GM19023 (cell line): ENCODE measurements around the gene EDC4.
"Not testable (repeated sequence)": the region's sequence is repeated elsewhere in the genome, so short reads cannot be mapped to it uniquely, and the experiment has no call there.

ENCODE experiments used
- ATAC-seq: cut with Tn5 transposase; IDR thresholded peaks from one replicate; pipeline ENCODE4 v1.9.1; 2021; ENCODE audit warnings: mild to moderate bottlenecking, moderate library complexity; ENCODE audit not compliant: unreplicated experiment

Gene EDC4

GRCh38 chr16:67872631-67873434 is at the start of gene EDC4:
EDC4 (plus strand) TSS chr16:67873052; CDS start chr16:67873262, 210 bp downstream.
- peak; percentile 77 for ATAC-seq

DNA sequence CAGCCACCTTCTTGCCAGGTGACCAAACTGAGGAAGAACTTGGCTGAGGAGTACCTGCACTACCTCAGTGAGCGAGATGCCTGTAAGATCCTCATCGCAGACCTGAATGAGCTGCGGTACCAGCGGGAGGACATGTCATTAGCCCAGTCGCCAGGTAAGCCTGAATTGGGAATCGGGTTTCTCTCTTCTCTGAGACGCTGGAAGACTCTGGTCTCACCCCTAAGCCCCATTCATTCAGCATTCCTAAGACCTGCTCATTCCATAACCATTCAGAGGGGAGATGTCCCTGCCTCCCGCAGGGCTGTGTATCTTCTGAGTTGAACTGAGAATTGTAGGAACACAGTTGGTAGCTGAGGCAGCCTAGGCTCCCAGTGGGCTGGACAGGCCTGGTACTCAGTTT is 47.7 kb upstream of the EDC4 start:
- ATAC-seq = no peak

- ATAC-seq = no peak
These were observed 46.9 kb upstream of the EDC4 start for GRCh38 chr16:67825906-67826305.

DNA sequence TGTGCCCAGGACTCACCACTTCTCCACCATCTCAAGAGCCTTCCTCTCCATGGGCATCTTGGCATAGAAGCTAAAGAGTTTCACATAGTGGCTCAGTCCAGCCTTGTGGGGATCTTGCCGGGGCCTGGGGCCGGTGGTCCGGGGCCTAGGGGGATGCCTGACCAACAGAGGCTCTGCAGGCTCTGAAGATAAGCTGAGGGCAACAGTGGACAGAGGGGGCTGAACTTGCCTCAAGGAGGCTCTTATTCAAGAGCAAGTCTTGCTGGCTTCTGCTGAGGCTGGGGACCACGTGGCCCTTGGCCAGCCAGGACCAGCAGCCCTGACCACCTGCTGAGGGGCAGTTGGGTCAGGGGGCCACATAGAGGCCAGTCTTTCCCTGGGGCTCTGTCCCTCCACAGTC is 44.2 kb upstream of the EDC4 start:
- no peak for ATAC-seq

DNA sequence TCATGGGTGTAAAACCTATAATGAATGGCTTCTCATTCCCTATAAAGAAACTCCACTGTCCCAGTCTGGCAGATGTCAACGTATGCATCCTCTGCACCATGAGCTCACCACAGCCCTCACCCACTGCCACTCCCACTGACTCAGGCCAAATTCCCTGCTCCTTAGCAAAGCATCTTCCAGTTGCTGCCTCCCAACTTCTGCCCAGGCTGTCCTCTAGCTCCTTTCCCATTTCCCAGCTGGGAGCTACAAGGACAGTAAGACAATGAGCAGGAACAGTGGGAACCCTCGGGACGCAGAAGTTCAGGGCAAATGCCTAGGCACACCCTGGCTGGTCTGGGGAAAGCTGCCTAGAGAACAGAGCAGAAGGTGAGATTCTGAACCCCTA is 39.8 kb upstream of the EDC4 start:
- no peak for ATAC-seq

DNA sequence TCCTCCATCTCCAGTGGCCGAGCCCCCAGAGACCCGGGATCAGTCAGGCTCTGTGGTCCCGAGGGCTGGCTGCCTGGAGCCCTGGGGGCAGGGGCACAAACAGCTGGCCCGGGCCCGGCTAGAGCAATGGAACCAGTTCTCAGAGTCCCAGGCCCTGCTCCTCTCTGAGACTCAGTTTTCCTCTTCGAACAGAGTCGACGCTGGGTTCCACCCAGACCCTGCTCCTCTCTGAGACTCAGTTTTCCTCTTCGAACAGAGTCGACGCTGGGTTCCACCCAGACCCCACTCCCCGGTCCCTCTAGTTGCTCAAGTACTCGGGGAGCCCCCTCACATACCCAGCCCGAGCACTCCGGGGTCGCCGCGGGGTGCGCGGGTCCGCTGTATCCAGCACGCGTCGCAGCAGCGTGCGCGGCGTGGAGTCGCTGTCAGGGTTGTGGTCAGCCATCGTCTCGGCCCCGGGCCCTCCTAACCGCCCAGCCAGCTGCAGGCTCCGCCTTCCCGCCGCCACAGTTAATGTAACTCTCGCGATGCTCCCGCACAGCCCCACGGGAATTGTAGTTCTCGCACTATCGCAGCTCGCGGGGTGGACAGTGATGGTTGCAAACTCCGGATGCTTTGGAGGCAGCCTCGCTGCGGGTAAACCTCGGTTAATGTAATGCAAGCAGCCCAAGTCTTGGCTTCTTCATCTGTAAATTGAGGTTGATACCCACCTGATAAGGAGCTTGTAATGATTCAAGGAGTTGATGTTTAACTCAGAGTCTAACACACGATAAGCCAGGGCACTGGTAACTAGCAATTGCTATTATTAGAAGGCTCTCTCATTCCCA is 39.2 kb upstream of the EDC4 start:
- ATAC-seq = peak; percentile 98

DNA sequence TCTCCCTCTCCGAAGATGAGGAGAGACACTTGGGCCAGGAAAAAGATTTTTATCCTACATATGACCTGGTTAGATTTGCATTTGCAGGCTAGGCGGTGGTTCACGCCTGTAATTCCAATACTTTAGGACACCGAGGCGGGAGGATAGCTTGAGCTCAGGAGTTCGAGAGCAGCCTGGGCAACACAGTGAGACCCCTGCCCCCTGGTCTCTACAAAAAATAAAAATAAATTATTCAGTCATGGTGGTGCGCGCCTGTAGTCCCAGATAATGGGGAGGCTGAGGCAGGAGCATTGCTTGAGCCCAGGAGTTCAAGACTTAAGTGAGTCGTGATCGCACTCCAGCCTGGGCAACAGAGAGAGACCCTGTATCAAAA is 38.6 kb upstream of the EDC4 start:
- ATAC-seq = no peak

GRCh38 chr16:67837190-67837589 is 35.7 kb upstream of the EDC4 start:
- ATAC-seq = not testable (repeated sequence)

DNA sequence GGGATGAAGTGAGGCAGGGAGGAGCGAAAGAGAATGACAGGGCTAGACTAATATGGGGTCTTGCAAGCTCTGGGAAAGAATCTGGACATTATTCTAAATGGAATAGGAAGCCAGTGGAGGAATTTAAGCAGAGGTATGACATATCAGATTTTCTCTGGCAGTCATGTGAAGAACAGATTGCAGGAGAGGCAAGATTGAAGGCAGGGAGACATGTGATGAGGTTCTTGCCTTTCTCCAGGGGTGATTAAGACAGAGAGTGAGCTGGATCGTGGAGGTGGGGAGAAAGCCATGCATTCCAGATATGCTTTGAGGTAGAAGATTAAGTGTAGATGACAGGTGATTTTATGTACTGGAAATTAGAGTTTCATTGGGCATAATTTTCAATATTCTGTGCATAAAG is 35.0 kb upstream of the EDC4 start:
- ATAC-seq = no peak

DNA sequence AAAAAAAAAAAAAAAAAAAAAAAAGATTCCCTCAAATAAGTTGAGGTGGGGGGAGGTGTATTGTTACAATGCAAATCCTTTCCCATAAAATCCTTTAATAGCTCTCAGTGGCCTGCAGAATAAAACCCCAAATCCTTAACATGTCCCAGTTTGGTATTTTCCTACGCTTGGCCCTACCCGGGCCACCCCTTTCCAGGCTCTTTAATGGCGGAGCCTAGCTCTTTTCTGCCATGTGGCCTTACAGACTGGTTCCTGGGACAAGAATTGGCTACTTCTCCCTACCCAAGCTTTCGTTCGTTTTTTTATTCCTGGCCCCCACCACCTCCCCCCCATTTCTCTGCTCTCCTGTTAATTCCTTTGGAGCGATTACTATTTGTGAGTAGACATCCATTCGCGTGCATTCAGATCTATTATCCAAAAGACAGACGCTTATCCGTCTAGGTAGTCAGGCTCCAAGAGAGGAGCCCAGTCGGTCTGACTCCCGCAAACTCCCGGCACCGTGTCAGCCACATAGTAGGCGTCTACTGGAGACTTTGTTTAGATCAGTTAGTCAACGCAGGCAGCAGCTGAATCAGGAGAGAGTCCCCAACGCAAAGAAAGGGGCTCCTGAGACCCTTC is 31.5 kb upstream of the EDC4 start:
- no peak for ATAC-seq

DNA sequence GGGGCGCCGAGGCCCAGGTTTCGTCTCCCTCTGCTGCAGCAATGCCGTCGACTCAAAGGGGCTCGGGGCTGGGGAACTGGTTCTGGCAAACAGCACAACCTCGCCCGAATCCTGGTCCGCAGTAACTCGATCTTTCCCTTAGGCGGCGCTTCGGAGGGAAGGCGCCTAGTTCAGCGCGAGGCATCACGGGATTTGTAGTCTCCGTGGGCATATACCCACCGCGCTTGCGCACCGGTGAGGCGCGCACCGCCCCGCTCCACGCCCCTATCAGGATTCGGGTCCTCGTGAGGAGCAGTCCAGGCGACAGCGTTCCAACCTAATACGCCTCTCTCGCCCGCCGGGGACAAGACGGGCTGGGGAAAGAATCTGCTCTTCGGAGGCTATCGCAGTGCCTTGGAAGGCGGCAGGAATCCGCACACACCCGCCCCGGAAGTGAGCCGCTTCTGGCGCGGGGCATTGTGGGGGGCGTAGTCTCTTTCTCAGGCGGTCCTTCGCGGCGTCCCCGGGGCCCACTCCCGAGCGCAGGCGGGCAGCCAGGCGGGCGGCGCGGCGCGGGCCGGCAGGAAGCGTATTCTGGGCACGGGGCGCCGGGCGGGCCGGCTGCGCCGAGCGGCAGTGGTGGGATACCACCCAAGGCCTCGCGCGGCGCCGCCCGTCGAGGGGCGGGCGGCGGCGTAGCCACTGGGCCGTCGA is 30.9 kb upstream of the EDC4 start, which contains the start of gene THAP11:
Gene THAP11, plus strand, starts transcription at position 505 of the 693 bp plus-strand sequence. CDS start 235 bp downstream, outside the sequence.
- ATAC-seq = peak; percentile 56

DNA sequence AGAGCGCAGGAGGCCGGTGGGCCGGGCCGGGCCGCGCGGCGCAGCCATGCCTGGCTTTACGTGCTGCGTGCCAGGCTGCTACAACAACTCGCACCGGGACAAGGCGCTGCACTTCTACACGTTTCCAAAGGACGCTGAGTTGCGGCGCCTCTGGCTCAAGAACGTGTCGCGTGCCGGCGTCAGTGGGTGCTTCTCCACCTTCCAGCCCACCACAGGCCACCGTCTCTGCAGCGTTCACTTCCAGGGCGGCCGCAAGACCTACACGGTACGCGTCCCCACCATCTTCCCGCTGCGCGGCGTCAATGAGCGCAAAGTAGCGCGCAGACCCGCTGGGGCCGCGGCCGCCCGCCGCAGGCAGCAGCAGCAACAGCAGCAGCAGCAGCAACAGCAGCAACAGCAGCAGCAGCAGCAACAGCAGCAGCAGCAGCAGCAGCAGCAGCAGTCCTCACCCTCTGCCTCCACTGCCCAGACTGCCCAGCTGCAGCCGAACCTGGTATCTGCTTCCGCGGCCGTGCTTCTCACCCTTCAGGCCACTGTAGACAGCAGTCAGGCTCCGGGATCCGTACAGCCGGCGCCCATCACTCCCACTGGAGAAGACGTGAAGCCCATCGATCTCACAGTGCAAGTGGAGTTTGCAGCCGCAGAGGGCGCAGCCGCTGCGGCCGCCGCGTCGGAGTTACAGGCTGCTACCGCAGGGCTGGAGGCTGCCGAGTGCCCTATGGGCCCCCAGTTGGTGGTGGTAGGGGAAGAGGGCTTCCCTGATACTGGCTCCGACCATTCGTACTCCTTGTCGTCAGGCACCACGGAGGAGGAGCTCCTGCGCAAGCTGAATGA is 30.1 kb upstream of the EDC4 start:
- ATAC-seq = peak; percentile 11

DNA sequence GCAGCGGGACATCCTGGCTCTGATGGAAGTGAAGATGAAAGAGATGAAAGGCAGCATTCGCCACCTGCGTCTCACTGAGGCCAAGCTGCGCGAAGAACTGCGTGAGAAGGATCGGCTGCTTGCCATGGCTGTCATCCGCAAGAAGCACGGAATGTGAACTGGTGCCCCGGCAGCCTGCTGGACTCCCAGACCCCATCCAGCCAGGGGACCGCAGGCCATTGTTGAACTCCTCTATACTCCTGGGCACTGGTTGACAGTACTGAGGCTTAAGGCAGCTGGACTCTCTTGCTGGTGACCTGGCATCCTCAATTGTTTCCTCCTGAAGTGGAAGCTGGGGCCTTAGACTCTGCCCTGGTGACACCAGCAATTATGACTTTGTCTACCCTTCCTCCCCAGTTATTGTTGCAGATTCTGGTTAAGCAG is 29.5 kb upstream of the EDC4 start:
- no peak for ATAC-seq

- no peak for ATAC-seq
These were observed 28.4 kb upstream of the EDC4 start for GRCh38 chr16:67844497-67844896.

DNA sequence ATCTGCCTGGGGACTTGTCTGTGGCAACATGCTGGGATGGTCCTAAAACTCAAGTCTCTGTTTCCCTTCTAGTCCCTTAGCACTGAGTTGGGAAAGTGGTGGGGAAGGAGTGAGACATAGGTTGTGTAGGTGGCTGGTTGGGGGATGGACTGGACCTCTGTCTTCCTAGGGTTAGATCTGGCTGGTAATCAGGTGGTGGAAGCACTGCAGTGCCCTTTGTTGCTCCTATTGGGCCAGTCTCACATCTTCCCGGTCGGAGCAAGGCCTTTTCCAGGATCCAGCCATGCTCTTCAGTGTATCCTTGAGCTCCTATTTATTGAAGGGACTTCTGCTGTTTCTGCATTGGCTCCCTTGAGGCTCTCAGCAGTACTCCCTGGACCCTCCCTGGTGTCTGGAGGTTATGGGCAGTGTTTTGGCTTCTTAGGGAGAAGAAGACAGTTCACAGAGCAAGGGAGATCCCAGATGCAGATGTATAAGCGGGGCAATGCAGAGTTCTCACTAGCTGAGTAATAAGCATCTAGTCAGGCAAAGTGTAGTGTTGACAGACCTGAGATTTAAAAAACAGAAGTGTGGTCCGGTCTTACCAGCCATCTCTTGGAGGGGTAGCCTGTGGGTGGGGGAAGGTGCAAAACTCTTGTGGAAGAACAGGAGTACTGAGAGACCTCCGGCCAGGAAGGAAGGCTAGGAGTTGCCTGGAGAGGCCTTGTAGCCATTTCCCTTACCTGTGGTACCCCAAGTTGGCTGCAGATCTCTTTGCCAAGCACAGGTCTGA is 27.4 kb upstream of the EDC4 start:
- ATAC-seq = no peak

- ATAC-seq = no peak
These were observed 26.9 kb upstream of the EDC4 start for GRCh38 chr16:67846063-67846319.

DNA sequence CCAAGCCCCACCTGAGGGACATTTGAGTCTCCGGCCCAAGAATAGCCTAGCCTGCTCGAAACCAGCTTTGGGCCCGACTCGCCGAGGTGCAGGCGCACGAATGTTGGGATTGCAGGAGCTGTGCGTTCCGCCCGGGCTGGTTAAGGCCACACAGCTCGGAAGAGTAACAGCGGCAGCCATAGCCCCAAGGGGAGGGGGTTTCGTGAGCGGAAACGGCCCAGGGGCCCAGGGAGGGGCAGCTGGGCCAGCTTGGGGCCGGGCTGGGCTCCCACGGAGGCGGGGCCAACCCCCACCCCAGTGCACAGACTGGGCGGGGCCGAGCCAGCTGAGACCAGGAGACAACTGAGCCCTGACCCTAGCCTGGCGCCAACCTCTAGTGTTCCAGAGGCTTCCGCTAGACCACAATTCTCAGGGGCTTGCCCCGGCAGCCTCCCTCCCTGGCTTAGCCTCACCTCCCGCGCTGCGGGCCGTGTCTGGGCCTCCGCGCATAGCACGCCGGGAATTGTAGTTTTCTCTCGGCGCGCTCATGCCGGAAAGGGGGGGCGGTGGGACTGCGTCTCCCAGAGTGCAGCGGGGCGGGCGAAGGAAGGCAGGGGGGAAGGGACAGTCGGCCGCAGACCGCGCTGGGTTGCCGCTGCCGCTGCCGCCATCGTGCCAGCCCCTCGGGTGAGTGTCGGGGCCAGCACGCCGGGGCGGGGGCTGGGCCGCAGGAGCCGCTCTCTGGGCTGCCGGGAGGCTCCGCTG is 26.4 kb upstream of the EDC4 start, which contains the start of gene NUTF2:
Gene NUTF2, plus strand, starts transcription at position 614 of the 744 bp plus-strand sequence. CDS start 18,198 bp downstream, outside the sequence.
- ATAC-seq = peak; percentile 58

- ATAC-seq = peak; percentile 40
These were observed 25.6 kb upstream of the EDC4 start, which contains the start of gene CENPT for GRCh38 chr16:67847064-67847861. CENPT (minus strand) TSS chr16:67847693; CDS start chr16:67833859, 13,834 bp downstream.
